ENCODE results near the gene IFNL2. TPM values are rescaled to one million over a fixed set of nuclear protein-coding genes. Genes with fewer than 3 reads are reported as not detected.
"Not testable (repeated sequence)": the region's sequence is repeated elsewhere in the genome, so short reads cannot be mapped to it uniquely, and the experiment has no call there.

The IFNL2 gene
- total RNA-seq, 1 experiment from 2014 or later = not detected

GRCh38 chr19:39296906-39297305 is 28.7 kb downstream of the IFNL2 start:
- no peak for DNase-seq (ENCODE audit: low spot score)

DNA sequence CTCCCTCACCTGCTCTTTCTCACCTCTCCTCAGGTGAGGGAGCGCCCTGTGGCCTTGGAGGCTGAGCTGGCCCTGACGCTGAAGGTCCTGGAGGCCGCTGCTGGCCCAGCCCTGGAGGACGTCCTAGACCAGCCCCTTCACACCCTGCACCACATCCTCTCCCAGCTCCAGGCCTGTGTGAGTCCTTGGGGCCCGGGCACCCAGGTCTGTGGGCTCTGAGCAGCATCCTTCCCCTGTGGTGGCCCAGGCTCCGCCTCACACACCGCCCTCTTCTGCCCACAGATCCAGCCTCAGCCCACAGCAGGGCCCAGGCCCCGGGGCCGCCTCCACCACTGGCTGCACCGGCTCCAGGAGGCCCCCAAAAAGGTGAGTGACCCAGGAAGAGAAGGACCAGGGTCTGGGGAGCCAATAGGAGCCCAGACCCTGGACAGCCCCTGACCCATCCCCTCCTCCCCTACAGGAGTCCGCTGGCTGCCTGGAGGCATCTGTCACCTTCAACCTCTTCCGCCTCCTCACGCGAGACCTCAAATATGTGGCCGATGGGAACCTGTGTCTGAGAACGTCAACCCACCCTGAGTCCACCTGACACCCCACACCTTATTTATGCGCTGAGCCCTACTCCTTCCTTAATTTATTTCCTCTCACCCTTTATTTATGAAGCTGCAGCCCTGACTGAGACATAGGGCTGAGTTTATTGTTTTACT is 29.9 kb downstream of the IFNL2 start:
- no peak for DNase-seq (ENCODE audit: low spot score)

GRCh38 chr19:39299404-39299803 is 31.2 kb downstream of the IFNL2 start:
- no peak for DNase-seq (ENCODE audit: low spot score)

GRCh38 chr19:39299832-39300231 is 31.6 kb downstream of the IFNL2 start:
- no peak for DNase-seq (ENCODE audit: low spot score)

- DNase-seq (ENCODE audit: low spot score) = no peak
Measured at GRCh38 chr19:39301021-39301420, 32.8 kb downstream of the IFNL2 start.

GRCh38 chr19:39301562-39301961 is 33.4 kb downstream of the IFNL2 start:
- no peak for DNase-seq (ENCODE audit: low spot score)

DNA sequence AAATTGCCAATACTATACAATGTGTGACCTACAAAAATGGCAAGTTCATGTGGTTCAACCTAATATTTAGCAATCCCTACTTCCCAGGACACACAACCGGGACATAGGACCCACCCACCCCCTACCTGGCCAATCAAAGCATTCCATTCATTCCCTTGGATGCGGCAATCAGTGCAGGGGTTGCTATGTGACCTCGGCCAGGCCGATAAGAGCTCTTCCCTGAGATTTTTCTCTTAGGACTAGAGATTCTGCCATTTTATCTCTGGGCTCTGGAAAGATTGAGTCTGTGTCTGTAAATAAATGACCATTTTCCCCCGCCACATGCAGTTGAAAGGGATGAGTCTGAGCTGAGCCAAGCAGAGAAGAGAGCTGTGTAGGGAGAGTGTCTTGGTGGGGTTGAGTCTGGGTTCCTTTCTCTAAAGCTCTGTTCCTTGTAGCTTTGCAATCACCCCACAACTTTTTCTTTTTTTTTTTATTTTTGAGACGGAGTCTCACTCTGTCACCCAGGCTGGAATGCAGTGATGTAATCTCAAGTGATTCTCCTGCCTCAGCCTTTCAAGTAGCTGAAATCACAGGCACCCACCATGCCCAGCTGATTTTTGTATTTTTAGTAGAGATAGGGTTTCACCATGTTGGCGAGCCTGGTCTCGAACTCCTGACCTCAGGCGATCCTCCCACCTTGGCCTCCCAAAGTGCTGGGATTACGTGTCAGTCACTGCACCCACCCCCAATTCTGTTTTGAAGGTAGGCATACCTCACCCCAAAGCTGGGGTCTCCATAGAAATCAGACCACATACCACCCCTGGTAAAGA is 35.4 kb downstream of the IFNL2 start:
- no peak for DNase-seq (ENCODE audit: low spot score)

DNA sequence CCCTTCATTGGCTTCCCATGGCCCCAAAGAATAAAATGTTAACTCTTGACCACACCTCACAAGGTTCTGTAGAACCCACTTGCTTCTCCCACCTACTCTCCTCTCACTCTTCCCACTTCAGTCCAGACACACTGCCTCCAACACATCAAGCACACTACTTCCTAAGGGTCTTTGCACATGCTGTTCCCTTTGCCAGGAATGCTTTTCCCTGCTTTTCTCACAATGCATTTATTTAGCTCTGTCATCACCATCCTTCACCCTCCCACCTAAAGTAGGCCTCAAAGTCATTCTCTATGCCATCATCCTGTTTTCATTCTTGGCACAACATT is 36.0 kb downstream of the IFNL2 start:
- DNase-seq (ENCODE audit: low spot score) = no peak

DNA sequence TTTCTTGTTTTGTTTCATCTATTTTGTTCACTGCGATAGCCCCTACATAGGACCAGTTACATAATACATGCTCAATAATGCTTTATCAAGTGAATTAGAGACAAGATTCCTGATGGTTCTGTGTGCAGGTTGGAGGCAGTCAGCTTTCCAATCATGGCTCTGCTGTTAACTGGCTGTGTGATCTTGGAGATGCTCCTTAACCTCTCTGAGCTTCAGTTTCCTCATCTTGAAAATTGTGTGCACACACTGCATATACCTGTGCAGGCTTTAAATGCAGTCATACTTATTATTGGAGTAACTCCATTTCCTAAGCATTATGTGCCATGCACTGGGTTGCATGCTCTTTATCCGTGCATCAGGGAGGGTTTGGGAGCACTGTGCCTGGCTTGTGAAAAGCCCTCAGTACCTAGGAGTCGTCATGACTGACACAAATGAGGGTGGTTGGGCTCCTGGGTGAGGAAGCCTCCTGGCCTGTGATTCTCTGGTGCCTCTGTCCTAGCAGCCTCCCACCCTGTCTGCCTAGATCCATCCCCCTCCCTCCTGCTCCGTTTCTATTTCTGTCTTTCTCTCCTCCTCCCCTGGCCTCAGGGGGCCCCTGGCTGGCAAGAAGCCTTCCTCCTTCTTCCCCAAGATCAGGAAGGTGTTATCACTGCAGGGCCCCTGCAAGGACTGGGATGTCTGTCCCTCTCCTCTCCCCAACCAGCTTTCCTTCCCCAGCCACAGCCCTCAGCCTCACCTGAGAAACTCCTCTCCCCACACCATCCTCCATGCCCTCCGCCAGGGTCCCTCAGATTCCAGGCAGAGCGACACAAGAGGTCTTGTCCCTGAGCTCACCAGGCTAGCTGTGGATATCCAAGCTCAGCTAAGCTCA is 36.7 kb downstream of the IFNL2 start:
- DNase-seq (ENCODE audit: low spot score) = no peak

GRCh38 chr19:39306075-39306474 is 37.9 kb downstream of the IFNL2 start:
- DNase-seq (ENCODE audit: low spot score) = no peak

- DNase-seq (ENCODE audit: low spot score) = no peak
Measured at GRCh38 chr19:39307046-39307821, 39.0 kb downstream of the IFNL2 start.

DNA sequence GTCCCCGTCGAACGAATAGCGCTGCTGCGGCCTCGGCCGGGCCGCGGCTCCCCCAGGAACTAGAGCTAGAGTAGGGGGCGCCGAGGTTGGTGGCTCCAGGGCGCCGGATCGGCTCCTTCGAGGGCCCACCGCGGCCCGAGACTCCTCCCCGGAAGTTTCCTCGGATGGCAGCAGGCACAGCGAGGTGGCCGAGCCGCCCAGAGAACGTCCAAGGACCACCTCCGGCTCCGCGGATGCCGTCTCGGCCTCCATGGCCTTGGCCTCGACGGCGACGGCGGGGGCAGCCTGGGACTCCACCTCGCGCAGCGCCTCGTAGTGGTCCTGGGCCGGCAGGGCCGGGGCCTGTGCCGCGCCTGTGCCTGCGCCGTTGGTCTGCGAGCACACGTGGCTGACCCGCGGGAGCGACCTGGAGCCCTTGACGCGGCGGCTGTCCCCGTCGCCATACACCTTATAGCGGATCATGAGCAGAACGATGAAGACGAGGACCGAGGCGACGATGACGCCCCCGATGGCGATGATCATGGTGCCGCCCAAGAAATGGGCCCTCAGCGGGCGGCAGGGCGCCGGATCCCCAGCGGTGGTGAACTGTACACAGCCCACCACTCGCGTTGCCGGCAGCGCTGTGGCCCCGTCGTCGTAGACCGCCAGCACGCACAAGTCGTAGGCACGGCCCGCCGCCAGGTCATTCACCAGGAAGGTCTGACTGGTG is 39.8 kb downstream of the IFNL2 start:
- no peak for DNase-seq (ENCODE audit: low spot score)

DNA sequence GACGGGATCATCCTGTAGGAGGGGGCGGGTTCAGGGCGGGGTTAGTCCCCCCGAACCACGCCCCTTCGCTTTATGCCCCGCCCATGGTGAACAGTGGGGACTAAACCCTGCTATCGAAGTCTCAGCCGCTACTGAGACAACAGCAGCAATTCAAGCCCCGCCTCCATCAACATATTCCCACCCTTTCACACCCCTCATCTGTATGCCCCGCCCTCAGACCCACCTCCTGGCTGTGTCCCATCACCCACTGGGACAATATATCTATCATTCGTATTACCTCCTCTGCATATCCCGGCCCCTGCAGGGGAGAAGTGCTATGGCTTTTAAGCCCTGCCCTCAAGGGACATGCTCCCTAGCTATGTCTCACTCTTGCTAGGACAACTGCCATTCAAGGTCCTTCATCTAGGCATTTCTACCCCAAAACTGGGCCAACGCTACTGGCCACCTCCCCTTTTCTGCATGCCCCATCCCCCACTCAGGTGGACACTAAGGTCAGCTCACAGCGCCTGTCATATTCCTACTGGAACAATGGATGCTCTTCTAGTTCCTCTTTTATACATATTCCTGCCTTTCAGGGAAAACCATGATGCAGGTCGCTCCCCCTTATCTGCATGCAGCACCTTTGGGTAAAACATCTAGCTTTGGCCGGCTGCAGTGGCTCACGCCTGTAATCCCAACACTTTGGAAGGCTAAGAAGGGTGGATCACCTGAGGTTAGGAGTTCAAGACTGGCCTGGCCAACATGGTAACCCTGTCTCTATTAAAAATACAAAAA is 40.5 kb downstream of the IFNL2 start:
- DNase-seq (ENCODE audit: low spot score) = no peak

- not testable (repeated sequence) for DNase-seq (ENCODE audit: low spot score)
Measured at GRCh38 chr19:39309305-39309670, 41.1 kb downstream of the IFNL2 start.

GRCh38 chr19:39310558-39311311 is 42.5 kb downstream of the IFNL2 start:
- no peak for DNase-seq (ENCODE audit: low spot score)

- DNase-seq (ENCODE audit: low spot score) = no peak
Measured at GRCh38 chr19:39314016-39314728, 46.0 kb downstream of the IFNL2 start.

GRCh38 chr19:39315933-39316332 is 47.7 kb downstream of the IFNL2 start:
- no peak for DNase-seq (ENCODE audit: low spot score)

DNA sequence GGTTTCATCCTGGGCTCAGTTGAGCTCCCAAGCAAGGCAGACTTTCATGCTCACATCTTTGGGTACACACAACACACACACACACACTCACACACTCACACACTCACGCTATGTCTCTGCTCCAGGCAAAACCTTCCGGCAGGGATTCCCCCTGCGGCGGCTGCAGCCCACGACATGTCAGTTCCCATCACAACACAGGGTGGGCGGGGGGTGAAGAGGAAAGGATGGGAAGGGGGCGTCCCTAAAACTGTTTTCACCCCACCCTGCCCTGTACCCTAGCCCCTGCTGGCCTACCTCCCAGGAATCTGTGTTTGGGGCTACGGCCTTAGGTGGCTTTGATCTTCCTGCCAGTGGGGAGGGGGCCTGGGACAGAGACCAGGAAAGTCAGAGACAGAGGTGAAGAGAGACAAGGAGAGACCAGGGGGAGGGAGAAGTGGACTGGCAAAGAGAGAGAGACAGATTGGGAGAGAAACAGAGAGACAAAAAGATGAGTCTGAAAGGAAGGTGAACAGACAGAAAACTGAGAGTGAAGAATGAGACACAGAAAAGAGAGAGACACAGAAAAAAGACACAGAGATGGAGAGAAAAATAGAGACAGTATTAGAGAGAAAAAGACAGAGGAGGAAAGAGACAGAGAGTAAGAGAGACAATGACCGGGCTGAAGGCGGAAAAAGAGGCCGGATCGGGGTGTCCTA is 48.6 kb downstream of the IFNL2 start:
- DNase-seq (ENCODE audit: low spot score) = no peak
